Activated CD4-positive, alpha-beta T cell treated with anti-CD3 and anti-CD28 coated beads for 4 hours (primary cell): ENCODE measurements around the gene PRR35.

ENCODE experiments used
- DNase-seq, 2 donors: peaks; one replicate each; pipeline ENCODE4 v3.0.0-alpha.2; 2020

The PRR35 gene

DNA sequence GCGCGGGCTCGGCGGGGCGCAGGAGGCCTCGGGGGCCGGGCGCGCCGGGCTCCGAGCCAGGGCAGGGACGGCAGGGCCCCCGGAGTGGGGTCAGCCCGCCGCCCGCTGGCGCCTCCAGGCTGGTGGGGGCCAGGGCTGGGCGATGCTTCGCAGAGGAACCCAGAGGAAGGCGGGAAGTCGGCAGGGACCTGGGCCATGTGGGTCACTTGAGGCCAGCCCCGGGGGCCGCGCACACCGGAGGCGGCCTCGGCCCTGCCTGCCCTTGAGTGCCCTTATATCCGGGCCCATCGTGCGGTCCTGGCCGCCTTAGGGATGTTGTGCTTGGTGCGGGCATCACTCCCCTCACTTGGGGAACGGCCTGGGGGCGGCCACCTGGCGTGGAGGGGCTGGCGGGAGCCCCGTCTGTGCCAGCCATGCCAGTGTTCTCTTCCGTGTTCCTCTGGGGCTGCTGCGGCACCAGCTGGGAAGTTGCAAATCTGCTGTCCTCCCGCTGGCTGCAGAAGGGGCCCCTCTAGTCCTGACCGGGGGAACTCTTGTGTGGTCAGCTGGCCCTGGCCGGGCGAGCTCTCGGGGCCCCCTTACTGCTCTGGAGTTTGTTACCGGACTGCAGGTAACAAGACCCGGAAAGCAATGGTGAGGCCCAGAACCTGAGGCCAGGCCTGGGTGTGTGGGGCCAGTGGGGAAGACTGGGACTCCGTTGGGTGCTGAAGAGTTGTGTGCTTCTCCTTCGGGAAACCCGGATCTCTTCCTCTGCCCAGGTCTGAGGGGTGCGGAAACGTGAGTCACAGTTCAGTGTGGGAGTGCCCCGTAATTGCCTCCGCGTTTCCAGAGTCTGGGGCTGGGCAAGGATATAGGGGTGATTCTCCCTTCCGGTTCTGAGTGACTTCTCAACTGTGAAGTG is 31.8 kb upstream of the PRR35 start:
- DNase-seq = peak; percentile 41 to 49

DNA sequence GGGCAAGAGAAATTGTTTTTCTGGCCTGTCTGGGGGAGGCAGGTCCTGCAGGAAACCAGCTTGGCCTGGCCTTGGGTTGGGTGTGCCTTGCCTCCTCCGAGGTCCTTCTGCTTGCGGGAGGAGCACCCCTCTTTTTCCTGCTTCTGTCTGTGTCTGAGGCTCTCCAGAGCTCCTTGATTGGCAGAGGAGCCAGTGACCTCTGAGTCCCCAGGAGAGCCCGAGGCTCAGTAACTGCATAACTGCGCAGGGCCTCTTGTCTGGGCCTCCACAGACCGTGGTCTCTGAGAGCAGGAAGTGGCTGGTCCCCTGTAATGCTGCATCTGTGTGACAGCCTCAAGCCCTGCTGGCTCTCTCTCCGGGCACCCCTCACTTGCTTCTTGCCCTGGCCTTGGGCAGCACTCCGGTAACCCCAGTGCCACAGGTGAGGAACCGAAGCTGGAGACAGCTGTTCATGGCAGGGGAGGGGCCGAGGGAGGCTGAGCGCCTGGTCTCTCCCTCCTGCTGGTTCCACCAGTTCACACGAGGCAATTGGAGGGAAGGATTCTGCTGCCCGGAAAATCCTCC is 31.1 kb upstream of the PRR35 start:
- no peak for DNase-seq

GRCh38 chr16:530111-530817 is 29.9 kb upstream of the PRR35 start:
- DNase-seq = no peak

DNA sequence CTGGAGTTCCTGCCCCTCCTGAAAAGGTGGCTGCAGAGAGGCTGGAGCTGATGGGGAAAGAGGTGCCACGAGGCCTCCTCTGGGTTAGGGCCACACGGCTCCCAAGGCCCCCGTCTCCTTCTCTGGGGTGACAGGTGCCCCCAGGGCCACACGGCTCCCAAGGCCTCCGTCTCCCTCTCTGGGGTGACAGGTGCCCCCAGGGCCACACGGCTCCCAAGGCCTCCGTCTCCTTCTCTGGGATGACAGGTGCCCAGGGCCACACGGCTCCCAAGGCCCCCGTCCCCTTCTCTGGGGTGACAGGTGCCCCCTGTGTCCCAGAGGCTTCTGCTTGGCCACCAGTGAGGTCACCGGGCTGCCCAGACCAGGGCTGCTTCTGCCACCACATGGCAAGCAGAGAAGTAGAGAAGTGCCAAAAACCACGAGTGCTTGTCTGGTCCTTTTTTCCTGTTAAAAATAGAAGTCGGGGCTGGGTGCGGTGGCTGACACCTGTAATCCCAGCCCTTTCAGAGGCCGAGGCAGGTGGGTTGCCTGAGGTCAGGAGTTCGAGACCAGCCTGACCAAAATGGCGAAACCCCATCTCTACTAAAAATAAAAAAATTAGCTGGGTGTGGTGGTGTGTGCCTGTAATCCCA is 28.6 kb upstream of the PRR35 start:
- no peak for DNase-seq

DNA sequence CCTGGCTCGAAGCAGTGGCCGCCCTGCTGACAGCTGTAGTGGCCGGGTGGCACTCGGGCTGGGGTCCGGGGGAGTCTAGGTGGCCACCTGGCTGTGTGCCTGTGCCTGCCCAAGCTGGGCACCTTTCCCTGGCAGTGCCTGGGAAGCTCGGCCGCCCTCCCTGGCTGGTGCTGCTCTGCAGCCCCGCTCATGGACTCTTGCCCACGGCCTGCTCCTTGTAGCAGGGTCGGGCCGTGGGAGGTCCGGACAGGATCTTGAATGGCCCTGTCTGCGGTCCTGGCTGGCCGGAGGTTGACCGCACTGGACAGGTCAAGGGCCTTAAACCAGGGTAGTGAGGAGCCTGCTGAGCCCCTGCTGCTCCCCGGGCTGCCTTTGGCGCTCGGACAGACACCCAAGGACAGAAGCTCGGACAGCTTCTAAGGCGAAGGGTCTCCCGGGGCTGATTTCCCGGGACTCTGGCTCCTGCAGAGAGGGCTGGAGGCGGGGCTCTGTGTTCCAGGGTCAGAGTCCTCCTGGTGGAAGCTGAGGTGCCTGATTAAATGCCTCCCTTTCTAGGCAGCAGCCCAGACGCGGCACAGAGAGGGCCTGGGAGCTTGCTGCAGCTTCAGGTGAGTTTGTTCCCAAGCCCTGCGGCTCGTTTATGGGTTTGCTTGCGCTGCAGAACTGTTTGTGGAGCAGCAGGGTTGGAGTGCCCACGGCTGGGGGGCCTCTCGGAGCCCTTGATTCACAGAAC is 26.6 kb upstream of the PRR35 start:
- no peak for DNase-seq

DNA sequence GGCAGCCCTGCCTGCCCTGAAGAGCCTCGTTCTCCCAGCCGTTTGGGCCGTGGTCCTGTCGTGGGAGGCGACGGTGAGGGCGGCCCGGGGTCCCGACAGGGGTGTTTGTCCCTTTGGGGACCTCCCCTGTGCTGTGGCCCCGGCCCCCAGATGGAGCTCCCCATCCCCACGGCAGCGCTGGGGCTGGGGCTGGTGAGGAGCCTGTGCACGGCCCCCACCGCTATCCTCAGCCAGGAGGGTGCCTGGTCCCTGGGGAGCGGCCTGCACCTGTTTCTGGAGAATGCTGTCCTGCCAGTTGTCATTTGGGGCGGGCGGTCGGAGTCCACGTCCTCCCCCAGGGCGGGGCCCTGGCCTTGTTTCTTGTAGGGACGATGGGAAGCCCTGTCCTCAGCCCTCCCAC is 26.1 kb upstream of the PRR35 start:
- DNase-seq = no peak

DNA sequence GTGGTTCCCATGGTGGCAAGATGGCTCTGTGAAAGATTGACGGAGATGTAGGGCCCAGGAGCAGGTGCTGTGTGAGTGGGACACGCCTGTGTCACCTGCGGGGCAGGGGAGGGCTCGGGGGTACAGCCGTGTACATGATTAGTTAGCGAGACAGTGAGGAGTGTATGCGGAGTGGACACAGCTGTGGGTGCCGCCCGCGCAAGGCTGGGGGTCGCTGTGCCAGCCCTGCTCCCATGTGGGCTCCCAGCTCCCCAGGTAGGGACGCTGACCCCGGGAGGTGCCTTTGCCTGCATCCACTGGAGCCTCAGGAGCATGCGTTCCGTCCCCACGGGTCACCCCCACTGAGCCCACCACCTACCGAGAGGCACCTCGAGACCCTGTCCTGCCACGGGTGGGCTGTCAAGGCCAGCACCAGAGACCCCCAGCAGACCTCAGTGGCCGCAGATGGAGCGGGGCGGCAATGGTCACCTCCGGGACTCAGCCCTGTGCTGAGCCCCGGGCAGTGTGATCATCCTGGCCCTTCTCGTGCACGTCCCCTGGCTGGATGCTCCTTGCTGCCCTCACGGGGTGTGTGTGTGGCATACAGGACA is 25.2 kb upstream of the PRR35 start:
- no peak for DNase-seq

DNA sequence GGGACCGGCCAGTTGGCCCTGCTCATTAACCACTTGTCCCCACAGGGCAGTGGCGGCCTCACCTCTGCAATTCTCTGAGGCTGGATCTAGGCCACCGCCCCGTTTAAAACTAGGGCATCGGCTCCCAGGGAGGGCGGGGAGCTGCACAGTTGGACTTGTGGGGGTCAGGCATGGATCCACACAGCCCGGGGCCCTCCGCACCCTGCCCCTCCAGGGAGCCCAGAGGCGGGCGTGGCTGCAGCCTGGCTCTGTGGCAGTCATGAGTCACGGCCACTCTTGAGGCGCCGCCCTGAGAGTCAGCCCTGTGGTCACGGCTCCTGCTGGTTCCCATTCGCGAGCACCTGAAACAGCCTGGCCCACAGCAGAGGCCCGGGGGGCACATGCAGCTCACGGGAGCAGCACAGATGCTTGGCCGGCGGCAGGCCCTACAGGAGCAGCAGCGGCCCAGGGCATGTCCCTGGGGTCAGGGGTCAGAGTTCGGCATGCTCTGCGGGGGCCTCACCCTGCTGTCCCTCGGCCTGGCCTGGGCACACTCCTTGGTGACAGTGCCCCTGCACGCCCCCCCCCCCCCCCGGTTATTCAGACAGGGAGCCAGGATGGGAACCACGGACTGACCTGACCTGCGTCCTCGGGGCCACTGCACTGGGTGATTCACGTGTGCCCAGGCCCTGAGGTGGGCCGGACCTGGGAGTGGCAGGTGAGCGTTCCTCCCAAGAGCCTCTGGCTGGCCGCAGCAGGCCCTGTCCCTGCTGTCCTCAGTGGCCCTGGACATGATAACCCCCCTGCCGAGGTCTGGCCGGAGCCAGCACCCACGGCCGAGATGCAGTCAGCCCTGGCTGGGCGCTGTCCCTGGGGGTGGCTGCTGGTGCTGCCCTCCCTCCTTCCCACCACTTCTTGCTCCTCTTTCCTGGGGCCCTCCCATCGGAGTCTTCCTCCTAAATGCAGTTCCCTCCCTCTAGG is 24.5 kb upstream of the PRR35 start:
- DNase-seq = no peak

- DNase-seq = no peak
Measured at GRCh38 chr16:536746-537145, 23.4 kb upstream of the PRR35 start.

GRCh38 chr16:537415-538335 is 22.5 kb upstream of the PRR35 start:
- DNase-seq = peak in 1 of 2 donors; percentile 42

DNA sequence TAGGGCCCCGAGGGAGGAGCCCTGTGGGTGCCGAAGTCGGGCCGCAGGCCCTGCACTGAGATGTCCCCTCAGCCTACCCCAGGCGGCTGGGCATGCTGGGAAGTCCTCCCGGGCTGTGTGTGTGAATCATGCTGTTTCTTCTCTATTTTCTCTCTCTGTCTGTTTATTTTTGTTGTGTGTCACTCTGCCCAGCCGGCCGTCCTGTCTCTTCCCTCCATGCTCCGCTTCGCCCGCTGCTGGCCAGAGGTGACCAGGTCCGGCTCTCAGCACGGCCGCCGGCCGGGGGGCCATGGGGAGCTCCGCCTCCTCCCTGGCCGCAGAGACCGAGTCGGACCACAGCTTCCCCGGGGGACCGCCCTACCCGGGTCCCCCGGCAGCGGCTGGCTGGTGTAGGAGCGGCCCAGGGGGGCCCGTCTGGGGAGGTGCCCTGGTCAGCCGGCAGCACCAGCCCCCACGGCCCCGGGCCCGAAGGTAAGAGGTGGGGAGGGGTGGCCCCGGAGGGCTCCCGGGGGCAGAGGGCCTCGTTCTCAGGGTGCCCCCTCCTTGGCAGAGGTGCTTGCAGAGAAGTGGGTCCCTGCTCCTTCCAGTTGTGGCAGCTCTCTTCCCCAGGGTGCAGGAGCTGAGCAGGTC is 20.2 kb upstream of the PRR35 start:
- no peak for DNase-seq

DNA sequence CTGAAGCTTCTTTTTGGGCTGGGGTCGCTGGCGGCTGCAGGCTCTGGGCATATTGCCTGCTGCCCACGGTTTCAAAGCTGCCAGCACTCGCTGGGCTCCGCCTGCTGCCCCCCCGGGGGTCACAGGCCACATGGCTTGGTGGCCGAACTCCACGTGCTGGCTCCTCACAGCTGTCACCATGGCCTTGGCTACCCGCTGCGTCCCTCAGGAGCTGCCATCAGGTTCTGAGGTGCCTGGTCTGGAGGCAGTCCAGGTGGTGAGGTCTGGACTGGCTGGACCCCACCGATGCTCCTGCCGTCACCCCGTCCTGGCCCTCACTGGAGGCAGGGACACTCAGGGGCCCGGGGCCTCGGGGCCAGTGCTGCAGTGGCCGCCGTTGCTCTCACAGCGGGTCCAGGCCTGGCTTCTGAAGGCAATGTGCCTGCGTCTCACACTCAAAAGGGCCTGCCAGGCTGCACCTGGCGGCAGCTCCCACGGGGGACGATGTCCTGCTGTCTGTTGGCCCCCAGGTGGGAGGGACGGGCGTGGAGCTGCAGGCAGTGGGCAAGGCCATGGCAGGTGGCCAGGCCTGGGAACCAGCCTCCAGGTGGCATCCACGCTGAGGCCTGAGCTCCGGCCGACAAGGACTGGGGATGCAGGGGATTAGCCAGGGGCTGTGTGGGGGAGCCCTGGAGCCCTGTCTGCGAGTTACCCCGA is 19.4 kb upstream of the PRR35 start:
- no peak for DNase-seq

DNA sequence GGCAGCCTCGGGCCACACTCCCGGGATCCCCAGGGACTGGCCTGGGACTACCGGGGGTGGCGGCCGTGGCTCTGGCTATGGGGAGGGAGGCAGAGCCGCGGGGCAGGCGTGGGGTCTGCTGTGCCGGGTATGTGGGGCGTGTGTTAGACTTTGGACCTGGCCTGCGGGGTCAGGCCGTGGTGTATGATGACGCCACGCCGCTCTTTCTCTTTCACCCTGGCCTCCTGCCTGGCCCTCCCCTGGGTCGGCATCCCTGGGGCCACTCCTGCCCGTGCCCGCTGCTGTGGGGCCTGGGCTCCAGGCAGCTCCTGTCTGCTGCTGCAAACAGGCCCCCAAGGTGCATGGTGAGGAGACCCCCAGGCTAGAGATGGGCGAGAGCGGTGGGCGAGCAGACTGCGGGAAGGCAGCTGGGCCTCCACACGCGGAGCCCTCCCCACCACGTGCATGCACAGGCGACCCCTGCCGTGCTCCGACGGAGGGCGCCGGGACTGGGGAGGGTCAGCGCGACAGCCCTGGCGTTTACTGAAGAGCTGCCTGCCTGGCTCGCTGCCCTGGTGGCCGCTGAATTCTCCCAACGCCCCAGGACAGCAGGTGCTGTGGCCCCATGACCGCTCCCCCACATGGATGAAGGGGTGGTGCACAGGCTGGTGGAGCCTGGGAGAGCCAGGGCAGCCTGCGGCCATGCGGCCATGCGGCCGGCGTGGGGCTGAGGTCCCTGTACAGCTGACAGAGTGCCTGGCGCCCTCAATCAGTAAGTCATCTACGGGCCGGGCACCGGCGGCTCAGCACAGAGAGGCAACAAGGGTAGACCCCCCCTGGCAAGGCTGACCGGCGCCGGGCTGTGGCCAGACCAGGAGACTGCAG is 16.7 kb upstream of the PRR35 start:
- no peak for DNase-seq

- no peak for DNase-seq
Measured at GRCh38 chr16:544517-544916, 15.7 kb upstream of the PRR35 start.

DNA sequence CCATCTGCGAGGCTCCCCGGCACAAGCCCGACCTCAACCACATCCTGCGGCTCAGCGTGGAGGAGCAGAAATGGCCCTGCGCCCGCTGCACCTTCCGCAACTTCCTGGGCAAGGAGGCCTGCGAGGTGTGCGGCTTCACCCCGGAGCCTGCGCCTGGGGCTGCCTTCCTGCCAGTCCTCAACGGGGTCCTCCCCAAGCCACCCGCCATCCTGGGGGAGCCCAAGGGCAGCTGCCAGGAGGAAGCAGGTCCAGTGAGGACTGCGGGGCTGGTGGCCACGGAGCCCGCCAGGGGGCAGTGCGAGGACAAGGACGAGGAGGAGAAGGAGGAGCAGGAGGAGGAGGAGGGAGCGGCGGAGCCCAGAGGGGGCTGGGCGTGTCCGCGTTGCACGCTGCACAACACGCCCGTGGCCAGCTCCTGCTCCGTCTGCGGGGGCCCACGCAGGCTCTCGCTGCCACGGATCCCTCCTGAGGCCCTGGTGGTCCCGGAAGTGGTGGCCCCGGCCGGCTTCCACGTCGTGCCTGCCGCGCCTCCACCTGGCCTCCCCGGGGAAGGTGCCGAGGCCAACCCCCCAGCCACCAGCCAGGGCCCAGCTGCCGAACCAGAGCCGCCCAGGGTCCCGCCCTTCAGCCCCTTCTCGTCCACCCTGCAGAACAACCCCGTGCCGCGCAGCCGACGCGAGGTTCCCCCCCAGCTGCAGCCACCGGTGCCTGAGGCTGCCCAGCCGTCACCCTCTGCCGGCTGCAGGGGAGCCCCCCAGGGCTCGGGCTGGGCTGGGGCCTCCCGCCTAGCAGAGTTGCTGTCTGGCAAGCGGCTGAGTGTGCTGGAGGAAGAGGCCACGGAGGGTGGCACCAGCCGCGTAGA is 13.1 kb upstream of the PRR35 start:
- peak; percentile 29 to 52 for DNase-seq

GRCh38 chr16:548586-548985 is 11.6 kb upstream of the PRR35 start:
- no peak for DNase-seq
